ENCODE results near the gene MFSD12.

Gene MFSD12

DNA sequence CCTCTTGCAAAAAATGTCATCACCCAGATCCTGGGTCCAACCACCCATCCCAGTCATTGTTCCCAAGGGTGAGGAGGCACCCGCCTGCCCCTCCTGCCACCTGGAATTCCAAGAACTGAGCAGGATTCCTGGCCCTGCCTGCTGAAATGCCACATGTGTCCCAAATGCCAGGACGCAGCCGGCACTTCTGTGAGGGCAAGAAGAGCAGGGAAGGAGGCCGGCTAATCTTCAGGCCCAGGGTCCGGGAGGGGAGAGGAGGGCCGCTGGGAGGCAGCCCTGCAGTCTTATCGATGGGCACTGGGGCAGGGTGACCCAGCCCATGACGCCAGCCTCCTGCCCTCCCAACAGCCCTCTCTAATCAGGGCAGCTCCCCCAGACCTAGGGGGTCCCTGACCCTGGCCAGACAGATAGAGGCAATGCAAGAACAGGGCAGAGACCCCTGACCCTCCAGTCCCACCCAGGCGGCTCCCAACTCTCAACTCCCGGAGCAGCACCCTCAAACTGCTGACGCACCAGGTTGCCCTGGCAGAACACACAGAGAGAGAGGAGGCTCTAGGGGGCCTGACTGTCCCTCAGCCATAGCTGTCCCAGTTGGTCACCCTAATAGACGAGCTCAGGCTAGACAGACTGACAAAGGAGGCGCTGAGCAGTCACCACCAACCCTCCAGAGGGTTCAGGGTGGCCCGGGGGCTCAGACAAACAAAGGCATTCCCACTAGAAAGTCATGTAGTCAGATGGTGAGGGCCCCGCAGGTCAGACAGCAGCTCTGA, 1.5 kb downstream of the MFSD12 start:
- no peak for DNase-seq (ENCODE audit: low spot score)

DNA sequence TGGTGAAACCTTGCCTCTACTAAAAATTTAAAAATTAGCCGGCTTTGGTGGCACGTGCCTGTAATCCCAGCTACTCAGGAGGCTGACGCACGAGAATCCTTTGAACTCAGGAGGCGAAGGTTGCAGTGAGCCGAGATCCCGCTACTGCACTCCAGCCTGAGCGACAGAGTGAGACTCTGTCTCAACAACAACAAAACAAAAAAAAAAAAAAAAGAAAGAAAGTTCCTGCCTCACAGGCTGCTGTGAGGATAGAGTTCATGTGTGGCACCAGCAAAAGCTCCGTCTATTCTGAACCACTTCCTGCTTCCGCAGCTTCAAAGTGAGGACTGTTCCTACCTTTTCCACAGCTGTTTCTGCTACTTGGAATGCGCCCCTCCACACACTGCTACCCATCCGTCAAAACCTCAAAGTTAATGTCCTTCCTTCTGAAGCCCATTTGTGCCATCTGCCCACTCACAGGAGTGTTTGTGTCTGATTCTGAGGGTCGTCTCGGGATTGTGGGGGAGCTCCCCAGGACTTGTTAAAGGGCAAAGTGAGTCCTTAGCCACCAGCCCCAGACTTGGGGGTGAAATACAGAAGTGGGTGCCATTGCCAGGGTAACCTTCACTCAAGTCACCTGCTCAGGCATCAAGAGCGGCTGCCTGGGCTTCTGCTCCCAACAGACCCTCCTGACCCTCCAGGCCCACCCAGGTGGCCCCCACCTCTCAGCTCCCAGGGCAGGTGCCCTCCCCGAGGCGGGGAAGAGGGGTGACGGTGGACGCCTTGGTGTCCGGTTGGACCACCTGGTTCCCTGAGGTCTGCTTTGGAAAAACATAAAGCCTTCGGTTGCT, 2.9 kb downstream of the MFSD12 start:
- DNase-seq (ENCODE audit: low spot score) = no peak

DNA sequence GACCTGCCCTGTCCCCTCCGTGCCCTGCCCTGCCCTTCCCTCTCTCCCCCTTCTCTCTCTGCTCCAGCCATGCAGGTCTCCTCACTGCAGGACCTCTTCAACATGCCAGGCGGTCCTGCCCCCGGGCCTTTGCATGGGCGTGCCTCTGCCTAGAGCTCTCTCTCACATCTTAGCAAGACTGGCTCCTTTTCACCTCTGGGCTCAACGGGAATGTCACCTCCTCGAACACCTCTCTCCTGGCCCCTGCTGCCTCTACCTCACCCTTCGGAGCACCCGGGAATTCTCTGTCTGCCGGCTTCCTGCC, 5.6 kb downstream of the MFSD12 start:
- no peak for DNase-seq (ENCODE audit: low spot score)

DNA sequence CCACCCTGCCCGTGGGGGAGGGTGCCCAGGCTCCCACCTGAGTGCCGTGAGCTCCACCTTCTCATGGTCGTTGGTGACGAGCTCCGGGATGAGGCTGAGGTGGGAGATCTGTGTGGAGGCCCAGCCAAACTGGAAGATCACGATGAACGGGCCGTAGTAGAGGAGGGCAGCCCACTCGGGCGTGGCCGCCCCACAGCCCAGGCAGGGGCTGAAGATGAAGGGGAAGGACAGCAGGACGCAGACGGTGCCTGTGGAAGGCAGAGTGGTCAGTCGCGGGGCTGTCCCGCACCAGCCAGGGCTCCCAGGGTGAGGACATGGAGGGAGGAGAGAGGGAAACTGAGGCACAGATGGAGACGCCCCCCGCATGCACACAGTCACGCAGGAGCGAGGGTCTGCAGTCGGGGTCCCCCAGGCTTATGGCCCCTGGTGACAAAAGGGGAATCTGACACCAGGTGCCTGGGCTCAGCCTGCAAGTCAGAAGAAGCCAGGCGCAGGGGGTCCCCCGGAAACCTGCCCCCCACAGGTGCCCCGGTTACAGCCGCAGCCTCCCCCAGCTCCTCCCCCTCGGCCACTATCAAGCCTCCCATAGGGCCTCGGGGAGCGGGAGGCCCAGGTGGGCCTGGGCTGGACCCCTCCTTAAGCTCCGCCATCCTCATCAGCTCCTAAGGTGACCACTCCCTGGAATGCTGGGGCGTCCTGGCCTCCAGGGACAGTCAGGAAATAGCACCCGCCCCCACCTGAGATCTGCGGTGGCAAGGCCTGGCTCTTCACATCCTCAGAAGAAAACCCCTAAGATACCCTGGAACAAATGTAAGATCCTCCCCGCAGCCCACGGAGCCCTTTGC, 6.2 kb downstream of the MFSD12 start:
- DNase-seq (ENCODE audit: low spot score) = no peak

DNA sequence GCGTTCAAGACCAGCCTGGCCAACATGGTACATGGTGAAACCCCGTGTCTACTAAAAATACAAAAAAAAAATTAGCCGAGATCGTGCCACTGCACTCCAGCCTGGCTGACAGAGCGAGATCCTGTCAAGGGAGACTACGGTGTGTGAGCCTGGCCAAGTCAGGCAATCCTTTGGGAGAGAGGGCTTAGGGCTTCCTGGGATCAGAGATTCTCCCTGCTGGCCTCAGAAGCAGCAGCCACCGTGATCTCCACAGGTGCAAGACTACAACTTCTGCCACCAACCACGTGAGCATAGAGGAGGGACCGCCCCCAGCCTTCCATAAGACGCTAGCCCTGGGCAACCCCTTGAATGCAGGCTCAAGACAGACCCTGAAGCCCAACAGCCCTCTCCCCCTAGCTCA, 7.6 kb downstream of the MFSD12 start:
- DNase-seq (ENCODE audit: low spot score) = no peak

DNA sequence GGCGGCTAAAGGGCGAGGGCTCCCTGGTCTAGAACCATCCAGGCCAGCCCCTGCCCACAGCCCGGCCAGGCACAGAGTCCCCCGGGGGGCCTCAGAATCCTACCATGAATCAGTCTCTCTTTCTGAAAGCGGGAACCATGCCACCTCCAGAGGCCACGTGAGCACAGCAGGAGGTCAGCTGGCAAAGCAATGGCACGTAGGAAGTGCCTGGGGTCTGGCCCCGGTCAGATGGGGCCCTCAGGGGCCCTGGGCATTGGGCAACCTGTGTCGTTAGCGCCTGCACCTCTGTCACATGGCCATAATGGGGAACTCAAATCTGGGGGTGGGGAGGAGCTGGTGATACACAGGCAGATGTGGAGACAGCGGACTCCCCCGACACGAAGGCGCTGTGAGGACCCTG, 8.8 kb downstream of the MFSD12 start:
- no peak for DNase-seq (ENCODE audit: low spot score)

DNA sequence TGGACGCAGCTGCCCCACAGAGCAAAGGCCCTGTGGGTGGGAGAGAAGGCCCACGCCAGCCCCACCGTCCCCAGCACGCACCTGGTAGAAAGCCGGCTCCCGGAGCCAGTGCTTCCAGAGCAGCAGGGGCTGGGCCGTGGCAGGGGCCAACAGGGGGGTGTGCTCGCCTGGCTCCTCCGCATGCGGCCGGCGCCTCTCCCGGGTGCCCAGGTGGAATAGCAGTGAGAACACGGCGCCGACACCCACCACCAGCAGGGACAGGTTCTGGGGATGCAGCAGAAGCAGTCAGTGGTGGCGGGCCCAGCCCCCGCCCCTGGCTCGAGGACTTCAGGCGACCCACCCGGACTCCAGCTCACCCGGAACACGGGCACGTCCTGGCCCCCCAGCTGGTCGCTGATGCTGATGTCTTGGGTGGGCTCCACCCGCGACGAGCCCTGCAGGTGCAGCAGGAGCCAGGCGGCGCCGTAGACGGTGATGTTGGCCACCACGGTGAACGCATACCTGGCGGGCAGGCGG, 9.6 kb downstream of the MFSD12 start:
- DNase-seq (ENCODE audit: low spot score) = no peak

DNA sequence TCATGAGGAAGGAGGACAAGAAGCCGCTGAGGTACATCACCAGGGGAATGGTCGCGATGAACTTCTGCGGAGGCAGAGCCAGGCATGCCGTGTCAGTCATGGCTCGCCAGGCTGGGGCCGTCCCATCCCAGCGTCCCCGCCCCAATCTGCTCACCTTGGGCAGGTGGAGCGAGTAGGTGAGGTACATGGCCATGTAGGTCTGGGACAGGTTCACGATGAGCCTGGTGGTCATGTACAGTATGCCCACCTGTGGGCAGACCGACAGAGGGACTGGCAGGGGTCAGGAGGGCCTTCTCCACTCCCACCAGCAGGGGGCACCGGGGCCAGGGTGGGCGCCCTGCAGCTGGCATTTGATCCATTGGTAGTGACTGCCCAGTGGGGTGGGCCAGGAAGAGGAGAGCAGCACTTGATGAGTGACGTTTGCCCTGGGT, 10.1 kb downstream of the MFSD12 start:
- DNase-seq (ENCODE audit: low spot score) = peak; percentile 30

DNA sequence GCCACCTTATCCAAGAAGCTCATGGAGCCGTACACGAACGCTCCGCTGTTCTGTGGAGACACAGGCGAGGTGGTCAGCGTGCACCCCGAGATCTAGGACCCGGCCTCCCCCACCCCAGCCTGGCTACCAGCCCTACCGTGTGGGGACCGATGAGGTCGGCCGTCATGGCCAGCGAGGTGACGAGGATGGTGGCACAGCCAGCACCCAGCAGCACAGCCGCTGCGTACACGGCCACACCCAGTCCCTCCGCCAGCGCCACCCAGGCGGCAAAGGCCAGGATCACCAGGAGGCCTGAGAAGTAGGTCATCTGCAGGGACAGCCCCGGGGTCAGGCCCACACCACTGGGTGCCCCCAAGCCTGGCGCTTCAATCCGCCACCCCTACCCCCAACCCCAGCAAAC, 11.3 kb downstream of the MFSD12 start:
- no peak for DNase-seq (ENCODE audit: low spot score)

DNA sequence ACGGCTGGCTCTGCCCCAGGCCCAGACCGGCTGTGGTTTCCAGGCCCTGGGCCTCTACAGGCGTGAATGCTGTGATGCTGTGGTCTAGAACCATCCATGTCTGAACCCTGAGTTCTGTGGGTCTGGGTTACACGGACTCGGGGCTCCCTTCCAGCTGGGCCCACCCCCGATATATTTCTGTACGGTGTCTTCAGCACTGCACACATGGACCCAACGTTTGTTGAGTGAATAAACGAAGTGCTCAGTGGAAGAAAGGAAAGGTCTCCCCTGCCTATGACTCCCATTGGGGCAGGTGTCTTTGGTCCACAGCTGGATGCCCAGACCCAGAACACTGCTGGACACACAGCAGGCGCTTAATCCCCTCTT, 11.7 kb downstream of the MFSD12 start:
- no peak for DNase-seq (ENCODE audit: low spot score)

DNA sequence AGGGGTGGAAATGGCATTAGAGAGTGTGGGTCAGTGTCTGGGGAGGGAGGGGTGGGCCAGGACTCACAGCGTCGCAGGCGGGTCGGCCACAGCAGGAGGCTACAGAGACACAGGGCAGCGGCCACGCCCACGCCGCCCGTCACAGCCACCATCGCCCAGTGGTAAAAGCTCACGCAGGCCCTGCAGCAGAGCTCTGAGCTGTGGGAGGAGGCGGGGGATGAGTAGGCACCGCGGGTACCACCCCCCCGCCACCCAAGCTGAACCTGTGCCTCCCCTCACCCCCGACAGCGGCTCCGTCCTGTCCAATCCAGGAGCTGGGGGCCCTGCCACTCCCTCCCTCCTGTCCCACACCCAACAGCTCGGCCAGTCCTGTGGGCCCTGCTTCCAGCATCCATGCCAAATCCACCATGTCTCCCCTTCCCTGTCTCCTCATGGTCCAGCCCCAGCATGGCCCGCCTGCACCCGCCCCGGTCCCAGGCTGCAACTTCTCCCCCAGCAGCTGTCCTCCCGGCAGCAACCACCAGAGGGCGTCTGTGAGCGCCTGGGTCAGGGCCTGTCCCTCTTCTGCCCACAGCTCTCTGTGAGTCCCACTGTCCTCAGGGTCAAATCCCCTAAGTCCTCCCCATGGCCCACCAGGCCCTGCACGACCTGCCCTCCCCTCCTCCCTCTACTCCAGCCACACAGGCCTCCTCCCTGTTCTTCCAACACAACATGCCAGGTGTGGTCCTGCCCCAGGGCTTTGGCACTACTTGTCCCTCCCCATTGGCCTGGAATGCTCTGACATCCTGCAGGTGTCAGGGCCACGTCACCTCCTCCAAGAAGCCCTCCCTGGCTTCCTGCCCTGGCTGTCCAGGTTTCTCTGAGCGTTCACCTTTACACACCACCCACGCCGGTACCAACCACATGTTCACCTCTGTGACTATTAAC, 12.4 kb downstream of the MFSD12 start:
- DNase-seq (ENCODE audit: low spot score) = peak; percentile 48

DNA sequence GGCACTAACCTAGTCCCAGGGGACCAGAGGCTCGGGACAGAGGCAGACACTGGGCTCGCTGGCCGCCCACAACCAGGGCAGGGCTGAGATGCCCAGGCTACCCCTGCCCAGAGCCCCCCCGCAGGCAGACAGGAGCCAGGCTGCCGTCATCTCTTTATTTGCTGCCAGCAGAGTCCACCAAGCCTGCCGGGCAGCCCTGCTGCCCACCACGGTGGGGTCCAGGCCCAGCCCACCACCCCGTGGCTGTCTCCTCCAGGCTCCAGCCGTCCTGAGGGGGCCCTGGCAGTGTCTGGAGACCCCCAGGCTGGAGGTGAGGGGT, 13.4 kb downstream of the MFSD12 start:
- no peak for DNase-seq (ENCODE audit: low spot score)

DNA sequence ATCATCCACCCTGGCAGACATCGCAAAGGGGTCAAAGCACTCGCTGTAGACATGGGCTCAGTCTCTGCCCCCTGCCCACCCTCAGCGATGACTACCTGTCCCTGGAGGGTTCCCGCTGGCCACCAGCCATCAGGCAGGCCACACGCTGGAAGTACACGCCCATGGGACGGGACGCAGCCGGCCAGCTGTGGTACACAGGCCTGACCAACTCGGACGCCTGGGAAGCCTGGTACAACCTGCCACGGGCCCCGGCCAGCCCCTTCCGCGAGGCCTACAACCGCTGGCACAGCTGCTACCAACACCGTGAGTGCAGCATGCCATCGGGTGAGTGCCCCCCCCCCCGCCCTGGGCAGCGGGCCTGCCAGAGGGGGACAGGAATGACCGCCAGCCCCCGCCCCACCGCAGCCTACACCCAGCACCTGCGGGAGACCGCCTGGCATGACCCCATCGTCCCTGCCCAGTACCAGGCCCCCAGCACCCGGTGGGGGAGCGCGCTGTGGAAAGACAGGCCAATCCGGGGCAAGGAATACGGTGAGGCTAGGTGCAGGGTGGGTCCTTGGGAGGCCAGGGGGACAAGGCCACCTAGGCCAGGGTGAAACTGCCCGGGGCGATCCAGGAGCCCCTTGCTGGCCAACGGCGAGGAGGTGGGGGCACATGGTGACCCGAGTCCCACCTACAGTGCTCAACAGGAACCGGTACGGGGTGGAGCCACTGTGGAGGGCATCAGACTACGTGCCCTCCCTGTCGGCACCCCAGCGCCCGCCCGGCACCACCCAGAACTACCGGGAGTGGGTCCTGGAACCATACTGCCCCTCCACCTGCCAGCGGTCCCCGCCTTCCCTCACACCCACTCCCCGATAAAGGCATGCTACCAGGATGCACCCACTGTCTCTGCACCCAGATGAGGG, 14.0 kb downstream of the MFSD12 start:
- no peak for DNase-seq (ENCODE audit: low spot score)

DNA sequence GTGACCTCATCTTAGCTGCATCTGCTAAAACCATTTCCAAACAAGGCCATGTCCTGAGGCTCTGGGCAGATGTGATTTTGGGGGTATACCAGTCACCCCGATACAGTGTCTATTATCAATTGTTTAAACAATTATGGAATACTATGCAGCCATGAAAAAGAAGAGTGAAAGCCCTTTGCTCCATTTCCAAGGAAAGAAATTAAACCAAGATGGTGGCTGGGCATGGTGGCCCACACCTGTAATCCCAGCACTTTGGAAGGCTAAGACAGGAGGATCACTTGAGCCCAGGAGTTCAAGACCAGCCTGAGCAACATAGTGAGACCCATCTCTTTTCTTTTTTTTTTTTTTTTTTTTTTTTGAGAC, 17.6 kb downstream of the MFSD12 start:
- DNase-seq (ENCODE audit: low spot score) = no peak

DNA sequence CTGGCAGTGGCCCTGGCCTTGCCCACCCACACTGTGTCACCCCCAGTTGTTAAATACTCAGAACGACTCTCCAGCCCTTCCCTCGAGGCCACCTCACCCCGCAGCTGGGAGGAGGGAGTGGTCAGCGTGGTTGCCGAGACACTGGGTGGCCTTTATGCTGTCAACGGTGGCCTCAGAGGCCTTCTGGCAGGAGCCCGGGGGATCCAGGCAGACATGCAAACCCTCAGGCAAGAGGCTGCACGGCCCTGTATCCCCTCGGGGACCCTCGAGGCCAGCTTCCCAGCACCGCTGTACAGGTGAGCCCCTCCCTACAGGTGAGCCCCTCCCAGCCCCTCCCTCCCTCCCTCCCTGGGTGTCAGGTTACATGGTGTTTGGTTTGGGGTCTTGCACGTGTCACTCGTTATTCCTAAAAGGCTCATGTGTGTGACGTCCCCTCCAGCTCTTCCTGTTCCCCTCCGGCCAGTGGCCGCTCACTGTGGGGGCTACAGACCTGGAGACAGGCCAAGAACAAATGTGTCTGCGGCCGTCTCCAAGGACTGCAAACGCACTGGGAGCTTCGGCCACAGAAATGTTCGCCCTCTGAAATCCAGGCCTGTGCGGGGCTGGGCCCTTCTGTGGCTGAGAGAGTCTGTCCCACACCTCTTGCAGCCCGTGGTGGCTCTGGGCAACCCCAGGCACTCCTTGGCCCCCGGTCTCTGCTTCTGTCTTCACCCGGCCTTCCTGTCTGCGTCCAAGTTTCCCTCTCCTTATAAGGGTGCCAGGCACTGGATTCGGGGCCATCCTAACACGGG, 18.2 kb downstream of the MFSD12 start, which contains the start of gene TEKTIP1:
Gene TEKTIP1 (plus strand): TSS at position 210 of the 791 bp plus-strand sequence. CDS start 4 bp downstream, at position 214.
- no peak for DNase-seq (ENCODE audit: low spot score)

DNA sequence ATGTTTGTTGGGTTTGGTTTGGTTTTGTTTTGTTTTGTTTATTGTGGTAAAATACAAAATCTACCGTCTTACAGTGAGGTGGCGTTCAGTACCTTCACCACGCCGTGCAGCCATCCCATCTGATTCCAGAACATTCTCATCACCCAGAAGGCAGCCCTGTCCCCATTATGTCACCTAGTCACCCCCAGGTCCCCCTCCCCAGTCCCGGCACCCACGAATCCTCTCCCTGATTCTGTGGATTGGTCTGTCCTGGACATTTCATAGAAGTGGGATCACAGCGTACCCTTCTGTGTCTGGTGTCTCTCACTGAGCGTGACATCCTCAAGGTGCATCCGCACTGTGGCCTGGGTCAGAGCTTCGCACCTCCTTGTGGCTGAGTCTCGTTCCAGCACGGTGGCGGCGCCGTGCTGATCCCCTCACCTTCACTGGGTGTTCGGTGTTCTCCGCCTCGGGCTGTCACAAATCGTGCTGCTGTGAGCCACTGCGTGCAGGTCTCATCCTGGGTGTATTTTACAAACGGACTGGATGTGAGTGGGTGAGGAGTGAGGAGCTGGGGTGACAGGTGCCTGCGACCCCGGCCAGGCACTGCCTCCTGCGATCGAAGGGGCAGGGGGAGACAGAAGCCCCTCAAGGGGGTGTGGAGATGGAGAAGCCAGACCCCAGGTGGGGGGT, 19.0 kb downstream of the MFSD12 start:
- no peak for DNase-seq (ENCODE audit: low spot score)

DNA sequence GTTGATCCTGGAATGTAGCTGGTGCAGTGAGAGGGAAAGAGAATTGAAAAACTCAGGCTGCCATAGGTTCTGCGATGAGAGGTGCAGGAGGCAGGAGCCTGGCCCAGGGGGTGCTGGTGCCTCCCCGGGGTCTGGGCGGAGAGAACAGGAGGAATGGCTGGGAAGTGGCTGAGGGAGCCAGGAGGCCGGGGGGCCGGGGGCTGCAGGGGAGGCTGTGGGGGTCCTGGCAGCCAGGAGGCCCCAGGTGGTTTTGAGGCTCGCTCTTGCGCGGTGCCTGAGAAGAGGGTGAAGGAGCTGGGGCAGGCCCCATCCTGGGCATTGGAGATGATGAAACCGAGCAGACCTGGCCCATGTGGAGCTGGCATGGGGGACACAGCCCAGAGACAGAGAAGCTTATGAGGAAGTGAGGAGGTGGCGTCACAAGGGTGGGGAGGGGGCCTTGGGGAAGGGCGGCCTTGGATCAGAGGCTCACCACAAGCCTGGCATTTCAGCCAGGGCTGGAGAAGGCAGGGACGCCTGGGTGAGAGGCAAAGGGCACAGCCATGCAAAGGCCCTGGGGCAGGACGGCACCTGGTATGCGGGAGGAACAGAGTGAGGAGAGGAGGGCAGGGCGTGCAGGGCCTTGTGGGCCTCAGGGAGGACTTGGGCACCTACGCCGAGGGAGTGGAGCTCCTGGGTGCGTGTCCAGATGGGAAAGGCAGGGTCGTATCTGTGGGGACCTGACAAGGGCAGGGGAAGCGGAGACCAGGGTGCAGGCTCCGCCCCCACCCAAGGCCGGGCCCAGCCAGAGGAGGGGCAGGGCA, 19.7 kb downstream of the MFSD12 start:
- DNase-seq (ENCODE audit: low spot score) = no peak

DNA sequence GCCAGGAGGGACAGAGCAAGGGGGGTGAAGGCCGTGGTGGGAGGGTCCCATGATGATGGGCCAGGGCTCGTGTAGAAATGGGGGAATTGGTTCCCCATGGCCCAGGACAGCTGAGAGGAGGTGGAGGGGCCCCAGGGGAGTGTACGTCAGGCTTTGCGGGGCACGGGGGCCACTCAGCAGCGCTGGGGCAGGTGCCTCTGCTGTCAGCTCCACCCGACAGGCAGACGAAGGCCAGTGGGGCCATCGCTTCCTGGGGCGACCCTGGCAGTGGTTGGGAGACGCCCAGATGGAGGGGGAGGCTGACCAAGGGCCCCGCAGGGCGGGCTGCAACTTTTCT, 20.3 kb downstream of the MFSD12 start:
- DNase-seq (ENCODE audit: low spot score) = no peak
